Endothelial cell of umbilical vein (primary cell): ENCODE results near the gene SNX12.

ENCODE experiments used
- CTCF ChIP-seq, 2 donors: IDR thresholded peaks; 1 replicate in 1 of 2; 2 replicates in 1 of 2; pipeline ENCODE4 v1.5.1; 2011; ENCODE audit warnings: low read length in 2 of 2, mild to moderate bottlenecking in 2 of 2, moderate library complexity in 2 of 2, control low read depth in 1 of 2, inconsistent platforms in 1 of 2, low read depth in 1 of 2; ENCODE audit not compliant: insufficient read depth in 1 of 2; ENCODE audit errors: extremely low read depth in 1 of 2
- EZH2 ChIP-seq: IDR thresholded peaks from 2 replicates; pipeline ENCODE4 v1.6.1; 2012; ENCODE audit warnings: borderline replicate concordance, low read depth, mild to moderate bottlenecking, moderate library complexity, low read length, inconsistent platforms; ENCODE audit not compliant: severe bottlenecking
- POLR2AphosphoS5 ChIP-seq: IDR thresholded peaks from 2 replicates; pipeline ENCODE4 v1.6.1; 2012; ENCODE audit warnings: low read depth, mild to moderate bottlenecking, control low read depth, low read length, moderate library complexity; ENCODE audit not compliant: insufficient read depth

- TF ChIP-seq CTCF (IDR thresholded peaks at IDR 0.05; ENCODE audit: extremely low read depth in 1 of 2, insufficient read depth in 1 of 2, low read depth in 1 of 2, low read length in 2 of 2) (no peak), EZH2 (no peak), POLR2AphosphoS5 (no peak)
Measured at GRCh38 chrX:71102292-71102691, 34.2 kb upstream of the SNX12 start.
